Upper lobe of left lung (tissue), 4 donors: ENCODE data around the gene ECE1.

Experiments
- EP300 ChIP-seq, 4 donors: sonication (generic); formaldehyde crosslinking; IDR thresholded peaks; one replicate each; pipeline ENCODE4 v1.5.1; 2017; ENCODE audit warnings: antibody characterized with exemption in 4 of 4, control low read depth in 2 of 4
- POLR2A ChIP-seq, 4 donors: fragments of 450-650 bp; IDR thresholded peaks; one replicate each; pipeline ENCODE4 v1.5.1; 2016 to 2017; ENCODE audit warnings: antibody characterized with exemption in 4 of 4, mild to moderate bottlenecking in 2 of 4
- POLR2AphosphoS5 ChIP-seq, 2 donors: sonication (generic); formaldehyde crosslinking; IDR thresholded peaks; one replicate each; pipeline ENCODE4 v1.5.1; 2017; ENCODE audit warnings: antibody characterized with exemption in 2 of 2
- TF ChIP-seq, protein P1 (sequence below), 6 experiments: fragments of 450-650 bp in 4 of 6; fragments of 200-600 bp in 2 of 6; sonication (generic) in 2 of 6; IDR thresholded peaks; one replicate each; pipeline ENCODE4 v1.5.1; 2016 to 2019; ENCODE audit warnings: antibody characterized with exemption in 6 of 6

DNA sequence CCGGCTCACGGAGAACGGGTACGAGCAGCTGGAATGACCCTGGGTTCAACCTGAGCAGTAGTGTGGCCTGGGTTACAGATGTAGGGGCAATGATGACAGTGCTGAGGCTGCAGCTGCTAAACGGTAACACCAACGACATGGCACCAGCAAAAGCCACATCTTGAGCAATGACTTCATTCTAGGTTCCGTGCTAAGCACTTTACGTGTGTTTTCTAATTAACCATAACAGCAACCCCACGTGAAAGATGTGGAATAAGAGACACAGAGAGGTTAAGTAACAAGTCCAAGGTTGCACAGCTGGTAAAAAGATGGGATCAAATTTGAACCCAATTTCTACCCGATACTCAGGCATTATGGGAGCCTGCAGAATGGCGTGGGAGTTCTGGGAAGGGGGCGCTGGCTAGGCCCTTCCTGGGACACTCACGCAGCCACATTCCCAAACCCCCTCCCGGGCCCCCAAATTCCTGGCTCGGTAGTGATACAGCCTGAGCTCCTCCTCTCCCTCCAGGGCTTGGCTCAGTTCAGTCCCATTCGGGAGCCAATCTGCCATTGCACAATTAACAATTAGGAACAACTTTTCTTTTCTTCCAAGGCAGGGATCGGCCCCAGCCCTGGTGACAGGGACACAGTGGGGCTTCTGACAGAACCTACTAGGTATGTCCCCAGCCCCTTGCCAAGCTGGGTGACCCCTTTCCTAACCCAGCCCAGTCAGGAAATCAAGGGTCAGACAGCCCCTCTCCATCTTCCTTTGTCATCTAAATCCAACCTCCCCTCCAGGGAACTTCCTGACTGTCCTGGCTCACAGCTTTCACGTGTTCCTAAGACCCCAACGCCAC is 23.8 kb upstream of the ECE1 start:
- no peak for TF ChIP-seq POLR2A (IDR thresholded peaks at IDR 0.05)
- TF ChIP-seq, protein P1, sequence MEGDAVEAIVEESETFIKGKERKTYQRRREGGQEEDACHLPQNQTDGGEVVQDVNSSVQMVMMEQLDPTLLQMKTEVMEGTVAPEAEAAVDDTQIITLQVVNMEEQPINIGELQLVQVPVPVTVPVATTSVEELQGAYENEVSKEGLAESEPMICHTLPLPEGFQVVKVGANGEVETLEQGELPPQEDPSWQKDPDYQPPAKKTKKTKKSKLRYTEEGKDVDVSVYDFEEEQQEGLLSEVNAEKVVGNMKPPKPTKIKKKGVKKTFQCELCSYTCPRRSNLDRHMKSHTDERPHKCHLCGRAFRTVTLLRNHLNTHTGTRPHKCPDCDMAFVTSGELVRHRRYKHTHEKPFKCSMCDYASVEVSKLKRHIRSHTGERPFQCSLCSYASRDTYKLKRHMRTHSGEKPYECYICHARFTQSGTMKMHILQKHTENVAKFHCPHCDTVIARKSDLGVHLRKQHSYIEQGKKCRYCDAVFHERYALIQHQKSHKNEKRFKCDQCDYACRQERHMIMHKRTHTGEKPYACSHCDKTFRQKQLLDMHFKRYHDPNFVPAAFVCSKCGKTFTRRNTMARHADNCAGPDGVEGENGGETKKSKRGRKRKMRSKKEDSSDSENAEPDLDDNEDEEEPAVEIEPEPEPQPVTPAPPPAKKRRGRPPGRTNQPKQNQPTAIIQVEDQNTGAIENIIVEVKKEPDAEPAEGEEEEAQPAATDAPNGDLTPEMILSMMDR (IDR thresholded peaks at IDR 0.05), result no peak
- no peak for TF ChIP-seq EP300 (IDR thresholded peaks at IDR 0.05)
- no peak for TF ChIP-seq POLR2AphosphoS5 (IDR thresholded peaks at IDR 0.05)
